HEK293 (cell line): ENCODE measurements around the gene GPR39.
A peak's percentile ranks its signal among the peaks of the same experiment; 100 is the strongest.

ENCODE experiments used
- REPIN1 ChIP-seq: fragments of 450-650 bp; formaldehyde crosslinking; IDR thresholded peaks from 2 replicates; pipeline ENCODE4 v1.5.1; 2017; ENCODE audit warnings: missing biosample characterization, missing genetic modification characterization, low read depth
- SALL2 ChIP-seq: fragments of 450-650 bp; formaldehyde crosslinking; IDR thresholded peaks from 2 replicates; pipeline ENCODE4 v1.5.0; 2017; ENCODE audit warnings: missing biosample characterization, mild to moderate bottlenecking, missing genetic modification characterization, borderline replicate concordance
- SCRT1 ChIP-seq: fragments of 450-650 bp; formaldehyde crosslinking; IDR thresholded peaks from 2 replicates; pipeline ENCODE4 v1.5.1; 2016; ENCODE audit warnings: missing biosample characterization, missing genetic modification characterization, borderline replicate concordance
- YY1 ChIP-seq: fragments of 450-650 bp; formaldehyde crosslinking; IDR thresholded peaks from 2 replicates; pipeline ENCODE4 v1.5.1; 2018; ENCODE audit warnings: missing biosample characterization, missing genetic modification characterization
- ZBTB7A ChIP-seq: fragments of 450-650 bp; formaldehyde crosslinking; IDR thresholded peaks from 2 replicates; pipeline ENCODE4 v1.5.1; 2016; ENCODE audit warnings: low read depth, missing biosample characterization, missing genetic modification characterization
- ZFHX2 ChIP-seq: fragments of 450-650 bp; formaldehyde crosslinking; conservative IDR thresholded peaks from 2 replicates; pipeline ENCODE4 v1.5.1; 2016; ENCODE audit warnings: missing biosample characterization, missing genetic modification characterization
- ZNF133 ChIP-seq: fragments of 450-650 bp; formaldehyde crosslinking; IDR thresholded peaks from 2 replicates; pipeline ENCODE4 v1.5.1; 2016; ENCODE audit warnings: missing biosample characterization, missing genetic modification characterization
- ZNF155 ChIP-seq: fragments of 450-650 bp; formaldehyde crosslinking; IDR thresholded peaks from 2 replicates; pipeline ENCODE4 v1.5.1; 2016; ENCODE audit warnings: missing biosample characterization, missing genetic modification characterization
- ZNF16 ChIP-seq: fragments of 450-650 bp; formaldehyde crosslinking; IDR thresholded peaks from 2 replicates; pipeline ENCODE4 v1.5.1; 2016; ENCODE audit warnings: low read depth, missing biosample characterization, missing genetic modification characterization
- ZNF239 ChIP-seq: fragments of 450-650 bp; formaldehyde crosslinking; IDR thresholded peaks from 2 replicates; pipeline ENCODE4 v1.5.1; 2016; ENCODE audit warnings: missing biosample characterization, missing genetic modification characterization
- ZNF354C ChIP-seq: fragments of 450-650 bp; formaldehyde crosslinking; IDR thresholded peaks from 2 replicates; pipeline ENCODE4 v1.5.1; 2016; ENCODE audit warnings: missing biosample characterization, missing genetic modification characterization, low read depth, borderline replicate concordance
- ZNF404 ChIP-seq: fragments of 450-650 bp; formaldehyde crosslinking; IDR thresholded peaks from 2 replicates; pipeline ENCODE4 v1.5.1; 2017; ENCODE audit warnings: missing biosample characterization, missing genetic modification characterization
- ZNF558 ChIP-seq: fragments of 450-650 bp; formaldehyde crosslinking; IDR thresholded peaks from 2 replicates; pipeline ENCODE4 v1.5.1; 2016; ENCODE audit warnings: missing biosample characterization, missing genetic modification characterization
- ZNF621 ChIP-seq: fragments of 450-650 bp; formaldehyde crosslinking; IDR thresholded peaks from 2 replicates; pipeline ENCODE4 v1.5.1; 2017; ENCODE audit warnings: missing biosample characterization, missing genetic modification characterization
- ZNF792 ChIP-seq: fragments of 450-650 bp; formaldehyde crosslinking; IDR thresholded peaks from 2 replicates; pipeline ENCODE4 v1.5.1; 2016; ENCODE audit warnings: missing biosample characterization, missing genetic modification characterization
- ZNF837 ChIP-seq: fragments of 450-650 bp; formaldehyde crosslinking; IDR thresholded peaks from 2 replicates; pipeline ENCODE4 v1.5.1; 2016; ENCODE audit warnings: missing biosample characterization, missing genetic modification characterization
- ZXDB ChIP-seq: fragments of 450-650 bp; formaldehyde crosslinking; IDR thresholded peaks from 2 replicates; pipeline ENCODE4 v1.5.1; 2016; ENCODE audit warnings: missing biosample characterization, missing genetic modification characterization
- TF ChIP-seq, protein P1 (sequence below): fragments of 450-650 bp; formaldehyde crosslinking; conservative IDR thresholded peaks from 2 replicates; pipeline ENCODE4 v1.5.1; 2016; ENCODE audit warnings: low read depth, missing biosample characterization, missing genetic modification characterization
- TF ChIP-seq, protein P2 (sequence below): fragments of 450-650 bp; formaldehyde crosslinking; IDR thresholded peaks from 2 replicates; pipeline ENCODE4 v1.5.1; 2016; ENCODE audit warnings: missing biosample characterization, missing genetic modification characterization
- TF ChIP-seq, protein P3 (sequence below): fragments of 450-650 bp; formaldehyde crosslinking; IDR thresholded peaks from 2 replicates; pipeline ENCODE4 v1.5.1; 2017; ENCODE audit warnings: missing biosample characterization, missing genetic modification characterization
- TF ChIP-seq, protein P4 (sequence below): fragments of 450-650 bp; formaldehyde crosslinking; IDR thresholded peaks from 2 replicates; pipeline ENCODE4 v1.5.1; 2016; ENCODE audit warnings: missing biosample characterization, missing genetic modification characterization
- TF ChIP-seq, protein P5 (sequence below): fragments of 450-650 bp; IDR thresholded peaks from 2 replicates; pipeline ENCODE4 v1.5.1; 2018; ENCODE audit warnings: missing biosample characterization, mild to moderate bottlenecking, missing genetic modification characterization
- TF ChIP-seq, protein P6 (sequence below): fragments of 450-650 bp; formaldehyde crosslinking; IDR thresholded peaks from 2 replicates; pipeline ENCODE4; 2016; ENCODE audit warnings: missing biosample characterization, missing genetic modification characterization
- TF ChIP-seq, protein P7 (sequence below): fragments of 450-650 bp; formaldehyde crosslinking; IDR thresholded peaks from 2 replicates; pipeline ENCODE4 v1.5.1; 2016; ENCODE audit warnings: missing biosample characterization, missing genetic modification characterization

GPR39 gene

DNA sequence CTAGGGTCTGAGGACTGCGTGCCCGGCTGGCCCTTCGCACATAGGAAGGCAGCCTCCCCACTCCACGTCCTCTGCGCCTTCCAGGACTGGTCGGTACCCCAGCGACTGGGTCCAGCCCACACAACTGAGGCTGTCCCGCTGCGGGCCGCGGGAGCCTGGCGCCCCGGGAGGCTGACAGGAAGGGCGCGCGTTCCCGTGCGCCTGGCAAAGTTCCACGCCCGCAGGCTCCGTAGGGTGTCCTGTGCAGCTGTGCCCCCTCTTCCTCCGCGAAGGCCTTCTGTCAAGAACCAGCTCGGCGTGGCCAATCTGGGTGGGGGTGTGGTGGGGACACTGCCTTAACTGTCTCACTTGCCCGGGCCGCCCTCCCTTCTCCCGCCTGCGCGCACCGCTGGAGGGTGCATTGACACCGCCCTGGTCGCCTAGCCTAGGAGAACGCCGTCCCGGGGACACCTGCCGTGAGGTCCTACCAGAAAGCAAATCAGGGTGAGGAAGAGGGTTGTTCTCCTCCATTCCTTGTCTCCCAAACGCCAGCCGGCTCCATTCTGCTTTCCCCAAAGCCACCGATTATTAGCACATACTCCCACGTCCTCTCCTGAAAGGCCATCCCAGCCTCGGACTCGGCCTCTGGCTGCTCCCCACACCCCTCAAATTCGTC, 254.0 kb downstream of the GPR39 start (continued):
- TF ChIP-seq, protein P1, sequence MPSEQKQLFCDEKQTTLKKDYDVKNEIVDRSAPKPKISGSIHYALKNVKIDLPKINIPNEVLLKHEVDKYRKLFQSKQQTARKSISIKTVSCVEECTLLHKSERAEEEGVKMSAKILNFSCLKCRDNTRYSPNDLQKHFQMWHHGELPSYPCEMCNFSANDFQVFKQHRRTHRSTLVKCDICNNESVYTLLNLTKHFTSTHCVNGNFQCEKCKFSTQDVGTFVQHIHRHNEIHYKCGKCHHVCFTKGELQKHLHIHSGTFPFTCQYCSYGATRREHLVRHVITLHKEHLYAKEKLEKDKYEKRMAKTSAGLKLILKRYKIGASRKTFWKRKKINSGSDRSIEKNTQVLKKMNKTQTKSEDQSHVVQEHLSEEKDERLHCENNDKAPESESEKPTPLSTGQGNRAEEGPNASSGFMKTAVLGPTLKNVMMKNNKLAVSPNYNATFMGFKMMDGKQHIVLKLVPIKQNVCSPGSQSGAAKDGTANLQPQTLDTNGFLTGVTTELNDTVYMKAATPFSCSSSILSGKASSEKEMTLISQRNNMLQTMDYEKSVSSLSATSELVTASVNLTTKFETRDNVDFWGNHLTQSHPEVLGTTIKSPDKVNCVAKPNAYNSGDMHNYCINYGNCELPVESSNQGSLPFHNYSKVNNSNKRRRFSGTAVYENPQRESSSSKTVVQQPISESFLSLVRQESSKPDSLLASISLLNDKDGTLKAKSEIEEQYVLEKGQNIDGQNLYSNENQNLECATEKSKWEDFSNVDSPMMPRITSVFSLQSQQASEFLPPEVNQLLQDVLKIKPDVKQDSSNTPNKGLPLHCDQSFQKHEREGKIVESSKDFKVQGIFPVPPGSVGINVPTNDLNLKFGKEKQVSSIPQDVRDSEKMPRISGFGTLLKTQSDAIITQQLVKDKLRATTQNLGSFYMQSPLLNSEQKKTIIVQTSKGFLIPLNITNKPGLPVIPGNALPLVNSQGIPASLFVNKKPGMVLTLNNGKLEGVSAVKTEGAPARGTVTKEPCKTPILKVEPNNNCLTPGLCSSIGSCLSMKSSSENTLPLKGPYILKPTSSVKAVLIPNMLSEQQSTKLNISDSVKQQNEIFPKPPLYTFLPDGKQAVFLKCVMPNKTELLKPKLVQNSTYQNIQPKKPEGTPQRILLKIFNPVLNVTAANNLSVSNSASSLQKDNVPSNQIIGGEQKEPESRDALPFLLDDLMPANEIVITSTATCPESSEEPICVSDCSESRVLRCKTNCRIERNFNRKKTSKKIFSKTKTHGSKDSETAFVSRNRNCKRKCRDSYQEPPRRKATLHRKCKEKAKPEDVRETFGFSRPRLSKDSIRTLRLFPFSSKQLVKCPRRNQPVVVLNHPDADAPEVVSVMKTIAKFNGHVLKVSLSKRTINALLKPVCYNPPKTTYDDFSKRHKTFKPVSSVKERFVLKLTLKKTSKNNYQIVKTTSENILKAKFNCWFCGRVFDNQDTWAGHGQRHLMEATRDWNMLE: no peak
- TF ChIP-seq, protein P2, sequence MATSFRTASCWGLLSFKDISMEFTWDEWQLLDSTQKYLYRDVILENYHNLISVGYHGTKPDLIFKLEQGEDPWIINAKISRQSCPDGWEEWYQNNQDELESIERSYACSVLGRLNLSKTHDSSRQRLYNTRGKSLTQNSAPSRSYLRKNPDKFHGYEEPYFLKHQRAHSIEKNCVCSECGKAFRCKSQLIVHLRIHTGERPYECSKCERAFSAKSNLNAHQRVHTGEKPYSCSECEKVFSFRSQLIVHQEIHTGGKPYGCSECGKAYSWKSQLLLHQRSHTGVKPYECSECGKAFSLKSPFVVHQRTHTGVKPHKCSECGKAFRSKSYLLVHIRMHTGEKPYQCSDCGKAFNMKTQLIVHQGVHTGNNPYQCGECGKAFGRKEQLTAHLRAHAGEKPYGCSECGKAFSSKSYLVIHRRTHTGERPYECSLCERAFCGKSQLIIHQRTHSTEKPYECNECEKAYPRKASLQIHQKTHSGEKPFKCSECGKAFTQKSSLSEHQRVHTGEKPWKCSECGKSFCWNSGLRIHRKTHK (tag by site-specific recombination): no peak
- TF ChIP-seq, protein P3, sequence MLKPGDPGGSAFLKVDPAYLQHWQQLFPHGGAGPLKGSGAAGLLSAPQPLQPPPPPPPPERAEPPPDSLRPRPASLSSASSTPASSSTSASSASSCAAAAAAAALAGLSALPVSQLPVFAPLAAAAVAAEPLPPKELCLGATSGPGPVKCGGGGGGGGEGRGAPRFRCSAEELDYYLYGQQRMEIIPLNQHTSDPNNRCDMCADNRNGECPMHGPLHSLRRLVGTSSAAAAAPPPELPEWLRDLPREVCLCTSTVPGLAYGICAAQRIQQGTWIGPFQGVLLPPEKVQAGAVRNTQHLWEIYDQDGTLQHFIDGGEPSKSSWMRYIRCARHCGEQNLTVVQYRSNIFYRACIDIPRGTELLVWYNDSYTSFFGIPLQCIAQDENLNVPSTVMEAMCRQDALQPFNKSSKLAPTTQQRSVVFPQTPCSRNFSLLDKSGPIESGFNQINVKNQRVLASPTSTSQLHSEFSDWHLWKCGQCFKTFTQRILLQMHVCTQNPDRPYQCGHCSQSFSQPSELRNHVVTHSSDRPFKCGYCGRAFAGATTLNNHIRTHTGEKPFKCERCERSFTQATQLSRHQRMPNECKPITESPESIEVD: no peak; the same call in 1 of the 2 replicates
- TF ChIP-seq ZNF404 (tag by site-specific recombination): no peak
- no peak for TF ChIP-seq YY1 (tag by site-specific recombination)
- TF ChIP-seq, protein P4, sequence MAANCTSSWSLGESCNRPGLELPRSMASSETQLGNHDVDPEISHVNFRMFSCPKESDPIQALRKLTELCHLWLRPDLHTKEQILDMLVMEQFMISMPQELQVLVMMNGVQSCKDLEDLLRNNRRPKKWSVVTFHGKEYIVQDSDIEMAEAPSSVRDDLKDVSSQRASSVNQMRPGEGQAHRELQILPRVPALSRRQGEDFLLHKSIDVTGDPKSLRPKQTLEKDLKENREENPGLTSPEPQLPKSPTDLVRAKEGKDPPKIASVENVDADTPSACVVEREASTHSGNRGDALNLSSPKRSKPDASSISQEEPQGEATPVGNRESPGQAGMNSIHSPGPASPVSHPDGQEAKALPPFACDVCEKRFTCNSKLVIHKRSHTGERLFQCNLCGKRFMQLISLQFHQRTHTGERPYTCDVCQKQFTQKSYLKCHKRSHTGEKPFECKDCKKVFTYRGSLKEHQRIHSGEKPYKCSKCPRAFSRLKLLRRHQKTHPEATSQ (tag by site-specific recombination): no peak
- 0 out of 2 replicates have a peak, but pooled peaks have one; percentile 38 for TF ChIP-seq ZNF792 (tag by site-specific recombination)
- peak; percentile 13; the same call in 1 of the 2 replicates for TF ChIP-seq ZXDB (tag by site-specific recombination)
- no peak for TF ChIP-seq ZNF354C (tag by site-specific recombination)
- no peak for TF ChIP-seq REPIN1 (tag by site-specific recombination)
- TF ChIP-seq ZNF16 (tag by site-specific recombination): no peak
- no peak for TF ChIP-seq ZNF239 (tag by site-specific recombination)
- TF ChIP-seq ZNF133: no peak
- TF ChIP-seq, protein P5, sequence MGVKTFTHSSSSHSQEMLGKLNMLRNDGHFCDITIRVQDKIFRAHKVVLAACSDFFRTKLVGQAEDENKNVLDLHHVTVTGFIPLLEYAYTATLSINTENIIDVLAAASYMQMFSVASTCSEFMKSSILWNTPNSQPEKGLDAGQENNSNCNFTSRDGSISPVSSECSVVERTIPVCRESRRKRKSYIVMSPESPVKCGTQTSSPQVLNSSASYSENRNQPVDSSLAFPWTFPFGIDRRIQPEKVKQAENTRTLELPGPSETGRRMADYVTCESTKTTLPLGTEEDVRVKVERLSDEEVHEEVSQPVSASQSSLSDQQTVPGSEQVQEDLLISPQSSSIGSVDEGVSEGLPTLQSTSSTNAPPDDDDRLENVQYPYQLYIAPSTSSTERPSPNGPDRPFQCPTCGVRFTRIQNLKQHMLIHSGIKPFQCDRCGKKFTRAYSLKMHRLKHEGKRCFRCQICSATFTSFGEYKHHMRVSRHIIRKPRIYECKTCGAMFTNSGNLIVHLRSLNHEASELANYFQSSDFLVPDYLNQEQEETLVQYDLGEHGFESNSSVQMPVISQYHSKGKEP (tag by site-specific recombination): no peak
- TF ChIP-seq ZFHX2: peak; percentile 32; the same call in 1 of the 2 replicates
- no peak for TF ChIP-seq ZNF155 (tag by site-specific recombination)
- no peak for TF ChIP-seq ZNF621
- TF ChIP-seq SCRT1 (tag by site-specific recombination): no peak
- TF ChIP-seq ZBTB7A (tag by site-specific recombination): no peak; the same call in 1 of the 2 replicates
- TF ChIP-seq, protein P6, sequence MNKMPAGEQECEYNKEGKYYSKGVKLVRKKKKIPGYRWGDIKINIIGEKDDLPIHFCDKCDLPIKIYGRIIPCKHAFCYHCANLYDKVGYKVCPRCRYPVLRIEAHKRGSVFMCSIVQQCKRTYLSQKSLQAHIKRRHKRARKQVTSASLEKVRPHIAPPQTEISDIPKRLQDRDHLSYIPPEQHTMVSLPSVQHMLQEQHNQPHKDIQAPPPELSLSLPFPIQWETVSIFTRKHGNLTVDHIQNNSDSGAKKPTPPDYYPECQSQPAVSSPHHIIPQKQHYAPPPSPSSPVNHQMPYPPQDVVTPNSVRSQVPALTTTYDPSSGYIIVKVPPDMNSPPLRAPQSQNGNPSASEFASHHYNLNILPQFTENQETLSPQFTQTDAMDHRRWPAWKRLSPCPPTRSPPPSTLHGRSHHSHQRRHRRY (tag by site-specific recombination): no peak
- no peak for TF ChIP-seq ZNF837
- TF ChIP-seq, protein P7, sequence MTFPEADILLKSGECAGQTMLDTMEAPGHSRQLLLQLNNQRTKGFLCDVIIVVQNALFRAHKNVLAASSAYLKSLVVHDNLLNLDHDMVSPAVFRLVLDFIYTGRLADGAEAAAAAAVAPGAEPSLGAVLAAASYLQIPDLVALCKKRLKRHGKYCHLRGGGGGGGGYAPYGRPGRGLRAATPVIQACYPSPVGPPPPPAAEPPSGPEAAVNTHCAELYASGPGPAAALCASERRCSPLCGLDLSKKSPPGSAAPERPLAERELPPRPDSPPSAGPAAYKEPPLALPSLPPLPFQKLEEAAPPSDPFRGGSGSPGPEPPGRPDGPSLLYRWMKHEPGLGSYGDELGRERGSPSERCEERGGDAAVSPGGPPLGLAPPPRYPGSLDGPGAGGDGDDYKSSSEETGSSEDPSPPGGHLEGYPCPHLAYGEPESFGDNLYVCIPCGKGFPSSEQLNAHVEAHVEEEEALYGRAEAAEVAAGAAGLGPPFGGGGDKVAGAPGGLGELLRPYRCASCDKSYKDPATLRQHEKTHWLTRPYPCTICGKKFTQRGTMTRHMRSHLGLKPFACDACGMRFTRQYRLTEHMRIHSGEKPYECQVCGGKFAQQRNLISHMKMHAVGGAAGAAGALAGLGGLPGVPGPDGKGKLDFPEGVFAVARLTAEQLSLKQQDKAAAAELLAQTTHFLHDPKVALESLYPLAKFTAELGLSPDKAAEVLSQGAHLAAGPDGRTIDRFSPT (tag by site-specific recombination): no peak; the same call in 1 of the 2 replicates
- TF ChIP-seq SALL2 (tag by site-specific recombination): no peak
- no peak for TF ChIP-seq ZNF558 (tag by site-specific recombination)
